Transverse colon (tissue), 4 donors: Measurements from ENCODE around the gene PCNP. TPM values are rescaled to one million over a fixed set of nuclear protein-coding genes. Genes with fewer than 3 reads are reported as not detected.
"Not testable (repeated sequence)": the region's sequence is repeated elsewhere in the genome, so short reads cannot be mapped to it uniquely, and the experiment has no call there.

ENCODE experiments used
- DNase-seq: peaks from one replicate; pipeline ENCODE4 v3.0.0-alpha.2; 2019
- H3K27ac ChIP-seq, 4 donors: fragments of 200-600 bp; sonication (generic); 2 replicates each; pipeline ENCODE4 v1.5.1; 2016 to 2018; ENCODE audit warnings: inconsistent platforms in 4 of 4
- H3K27me3 ChIP-seq: fragments of 200-600 bp; sonication (generic); 2 replicates; pipeline ENCODE4 v1.5.1; 2017; ENCODE audit warnings: inconsistent platforms
- H3K36me3 ChIP-seq, 4 donors: fragments of 200-600 bp; sonication (generic); 2 replicates each; pipeline ENCODE4 v1.5.1; 2017 to 2019; ENCODE audit warnings: inconsistent platforms in 4 of 4
- H3K4me1 ChIP-seq, 4 donors: fragments of 200-600 bp; sonication (generic); 2 replicates each; pipeline ENCODE4 v1.5.1; 2017 to 2020; ENCODE audit warnings: inconsistent platforms in 4 of 4
- H3K4me3 ChIP-seq, 4 donors: fragments of 200-600 bp; sonication (generic); 1 replicate in 1 of 4; 2 replicates in 3 of 4; pipeline versions ENCODE4 v1.5.1 to v1.6.1; 2017 to 2019; ENCODE audit warnings: inconsistent platforms in 4 of 4
- H3K9me3 ChIP-seq, 2 donors: fragments of 200-600 bp; sonication (generic); 2 replicates each; pipeline ENCODE4 v1.5.1; 2017 to 2019; ENCODE audit warnings: inconsistent platforms in 2 of 2
- EP300 ChIP-seq: sonication (generic); formaldehyde crosslinking; IDR thresholded peaks from one replicate; pipeline ENCODE4 v1.6.1; 2017; ENCODE audit warnings: antibody characterized with exemption, low read depth
- POLR2A ChIP-seq: fragments of 450-650 bp; IDR thresholded peaks from one replicate; pipeline ENCODE4 v1.6.1; 2016; ENCODE audit warnings: antibody characterized with exemption, mild to moderate bottlenecking, moderate library complexity
- POLR2AphosphoS5 ChIP-seq, 3 donors: sonication (generic); formaldehyde crosslinking; IDR thresholded peaks; one replicate each; pipeline ENCODE4 v1.6.1; 2016; ENCODE audit warnings: antibody characterized with exemption in 3 of 3
- WGBS, 2 donors: methylation state at CpG; one replicate each; pipeline ENCODE4 v1.1.5; 2018; ENCODE audit warnings: low coverage in 1 of 2; 5-methylcytosine and 5-hydroxymethylcytosine counted together
- in situ Hi-C, 4 donors: fragments of 200-750 bp; cut with MboI; loops; one replicate each; pipeline versions ENCODE4 v1.15.0 to v1.15.1; 2017; ENCODE audit warnings: low sequenced_read_pairs in 3 of 4, low pct_ligation_motif_present in 1 of 4, low pct_unique_long_range_greater_than_20kb in 1 of 4
- intact Hi-C: fragments of 100-400 bp; cut with DNase I; formaldehyde crosslinking; loops from one replicate; pipeline ENCODE4 v1.15.1; 2023; ENCODE audit warnings: low total_unique reads
- total RNA-seq, 4 donors: library from RNA; depleted of rRNA; stranded (reverse); fragments of >200 nt; gene quantifications; one replicate each; pipeline ENCODE4 v1.1.0, GENCODE V29; 2016
- TF ChIP-seq, protein P1 (sequence below), 5 experiments: fragments of 200-600 bp in 3 of 5; fragments of 450-650 bp in 2 of 5; sonication (generic) in 3 of 5; IDR thresholded peaks; 1 replicate in 2 of 5; 2 replicates in 3 of 5; pipeline ENCODE4 v1.5.1; 2016 to 2017; ENCODE audit warnings: antibody characterized with exemption in 5 of 5, inconsistent platforms in 3 of 5, mild to moderate bottlenecking in 2 of 5, moderate library complexity in 1 of 5

Gene PCNP
- total RNA-seq, 4 donors from 2014 or later: 55.7 to 95.7 (median 71.9) TPM

DNA sequence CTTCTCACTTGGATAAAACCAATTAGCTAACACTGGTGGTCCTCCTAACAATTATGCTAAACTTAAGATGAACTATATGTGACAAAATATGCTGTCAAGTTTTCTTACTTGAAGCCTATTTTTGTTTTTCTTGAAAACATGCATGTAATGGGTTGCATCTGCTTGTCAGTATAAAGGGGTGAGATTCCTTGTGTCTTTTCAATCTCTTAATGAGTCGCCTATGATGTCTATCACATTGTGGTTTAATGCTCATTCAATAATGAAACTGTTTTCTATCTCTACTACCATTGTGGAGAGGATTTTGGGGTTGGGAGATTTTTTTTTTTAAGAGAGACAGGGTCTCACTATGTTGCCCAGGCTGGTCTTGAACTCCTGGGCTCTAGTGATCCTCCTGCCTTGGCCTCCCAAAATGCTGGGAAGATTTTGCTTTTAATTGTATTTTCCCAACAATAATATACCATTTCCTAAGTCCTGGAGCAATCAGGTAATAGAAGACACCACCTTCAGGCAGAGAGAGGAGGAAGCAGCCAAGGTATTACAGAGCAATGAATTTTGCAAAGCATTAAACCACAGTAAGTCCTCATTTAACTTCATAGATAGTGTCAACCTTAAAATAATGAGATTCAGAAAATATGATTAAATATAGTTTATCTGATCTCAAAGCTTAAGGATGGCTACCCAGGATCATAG lies 29.7 kb upstream of the PCNP start:
- H3K27me3 ChIP-seq: no peaks in the 10 kb centered on the region
- H3K4me3 ChIP-seq: no peak overlapping the region
- TF ChIP-seq, protein P1, sequence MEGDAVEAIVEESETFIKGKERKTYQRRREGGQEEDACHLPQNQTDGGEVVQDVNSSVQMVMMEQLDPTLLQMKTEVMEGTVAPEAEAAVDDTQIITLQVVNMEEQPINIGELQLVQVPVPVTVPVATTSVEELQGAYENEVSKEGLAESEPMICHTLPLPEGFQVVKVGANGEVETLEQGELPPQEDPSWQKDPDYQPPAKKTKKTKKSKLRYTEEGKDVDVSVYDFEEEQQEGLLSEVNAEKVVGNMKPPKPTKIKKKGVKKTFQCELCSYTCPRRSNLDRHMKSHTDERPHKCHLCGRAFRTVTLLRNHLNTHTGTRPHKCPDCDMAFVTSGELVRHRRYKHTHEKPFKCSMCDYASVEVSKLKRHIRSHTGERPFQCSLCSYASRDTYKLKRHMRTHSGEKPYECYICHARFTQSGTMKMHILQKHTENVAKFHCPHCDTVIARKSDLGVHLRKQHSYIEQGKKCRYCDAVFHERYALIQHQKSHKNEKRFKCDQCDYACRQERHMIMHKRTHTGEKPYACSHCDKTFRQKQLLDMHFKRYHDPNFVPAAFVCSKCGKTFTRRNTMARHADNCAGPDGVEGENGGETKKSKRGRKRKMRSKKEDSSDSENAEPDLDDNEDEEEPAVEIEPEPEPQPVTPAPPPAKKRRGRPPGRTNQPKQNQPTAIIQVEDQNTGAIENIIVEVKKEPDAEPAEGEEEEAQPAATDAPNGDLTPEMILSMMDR (IDR thresholded peaks at IDR 0.05): no peak
- TF ChIP-seq POLR2AphosphoS5 (IDR thresholded peaks at IDR 0.05): no peak
- TF ChIP-seq POLR2A: no peak
- no peak for TF ChIP-seq EP300
- 63 to 67% methylated on average over 1 of the region's 1 CpG for WGBS, 2 donors
- H3K9me3 ChIP-seq: no peaks in the 10 kb centered on the region
- intact Hi-C loops (no loop called here), in situ Hi-C loops (no loop called here)
- H3K27ac ChIP-seq: no peak overlapping the region
- no peaks in the 10 kb centered on the region for H3K4me1 ChIP-seq
- H3K36me3 ChIP-seq: no peaks in the 10 kb centered on the region
- no peak for DNase-seq

DNA sequence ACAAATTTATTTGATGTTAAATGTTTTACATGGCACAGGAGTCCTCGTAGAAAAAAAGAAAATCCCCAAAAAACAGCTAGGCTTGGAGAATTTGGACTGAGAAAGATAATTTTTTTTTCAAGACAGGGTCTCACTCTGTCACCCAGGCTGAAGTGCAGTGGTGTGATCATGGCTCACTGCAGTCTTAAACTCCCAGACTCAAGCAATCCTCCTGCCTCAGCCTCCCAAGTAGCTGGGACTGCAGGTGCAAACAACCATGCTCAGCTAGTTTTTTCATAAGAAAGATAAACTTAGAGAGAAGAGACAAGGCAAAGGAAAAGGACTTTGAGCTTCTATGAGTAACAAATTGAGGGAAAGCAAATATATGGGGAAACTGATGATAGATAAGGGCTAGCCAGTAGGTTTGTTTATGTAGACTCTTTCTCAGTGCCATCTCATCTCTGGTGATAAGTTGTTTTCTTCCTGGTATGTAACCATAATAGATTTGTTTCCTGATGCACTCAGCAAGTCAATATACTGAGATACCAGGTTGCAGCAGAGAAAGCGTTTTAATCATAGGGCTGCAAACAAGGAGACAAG lies 25.4 kb upstream of the PCNP start:
- Histone ChIP-seq H3K27ac (no peak overlapping the region), H3K27me3 (no peaks in the 10 kb centered on the region), H3K4me3 (no peak overlapping the region), H3K4me1 (no peaks in the 10 kb centered on the region), H3K9me3 (no peaks in the 10 kb centered on the region), H3K36me3 (no peaks in the 10 kb centered on the region)
- in situ Hi-C loops (no loop called here), intact Hi-C loops (no loop called here)
- TF ChIP-seq POLR2A (no peak), POLR2AphosphoS5 (IDR thresholded peaks at IDR 0.05) (no peak), EP300 (no peak)
- TF ChIP-seq, protein P1 (IDR thresholded peaks at IDR 0.05): no peak
- WGBS, 2 donors: 49 to 77% methylated on average over 2 of the region's 2 CpGs
- DNase-seq: no peak

DNA sequence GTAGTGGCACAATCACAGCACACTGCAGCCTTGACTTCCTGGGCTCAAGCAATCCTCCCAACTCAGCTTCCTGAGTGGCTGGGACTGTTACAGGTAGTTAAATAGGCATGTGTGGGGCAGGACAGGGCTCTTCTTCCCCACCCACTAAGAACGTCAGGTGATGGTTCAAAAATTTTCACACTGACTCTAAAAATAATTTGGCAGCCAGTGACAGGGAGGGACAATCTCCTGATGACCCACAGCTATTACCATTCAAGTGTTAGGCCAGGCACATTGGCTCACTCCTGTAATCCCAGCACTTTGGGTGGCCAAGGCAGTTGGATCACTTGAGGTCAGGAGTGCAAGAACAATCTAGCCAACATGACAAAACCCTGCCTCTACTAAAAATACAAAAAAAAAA lies 24.5 kb upstream of the PCNP start:
- no peaks in the 10 kb centered on the region for H3K9me3 ChIP-seq

DNA sequence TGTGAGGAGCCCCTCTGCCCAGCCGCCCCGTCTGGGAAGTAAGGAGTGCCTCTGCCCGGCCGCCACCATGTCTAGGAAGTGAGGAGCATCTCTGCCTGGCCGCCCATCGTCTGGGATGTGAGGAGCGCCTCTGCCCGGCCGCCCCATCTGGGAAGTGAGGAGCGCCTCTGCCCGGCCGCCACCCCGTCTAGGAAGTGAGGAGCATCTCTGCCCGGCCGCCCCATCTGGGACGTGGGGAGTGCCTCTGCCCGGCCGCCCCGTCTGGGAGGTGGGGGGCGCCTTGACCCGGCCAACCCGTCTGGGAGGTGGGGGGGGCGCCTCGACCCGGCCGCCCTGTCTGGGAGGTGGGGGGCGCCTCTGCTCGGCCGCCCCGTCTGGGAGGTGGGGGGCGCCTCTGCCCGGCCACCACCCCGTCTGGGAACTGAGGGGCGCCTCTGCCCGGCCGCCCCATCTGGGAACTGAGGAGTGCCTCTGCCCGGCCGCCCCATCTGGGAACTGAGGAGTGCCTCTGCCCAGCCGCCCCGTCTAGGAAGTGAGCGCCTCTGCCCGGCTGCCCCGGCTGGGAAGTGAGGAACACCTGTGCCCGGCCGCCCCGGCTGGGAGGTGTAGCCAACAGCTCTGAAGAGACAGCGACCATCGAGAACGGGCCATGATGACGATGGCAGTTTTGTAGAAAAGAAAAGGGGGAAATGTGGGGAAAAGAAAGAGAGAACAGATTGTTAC lies 22.5 kb upstream of the PCNP start:
- H3K9me3 ChIP-seq, DNase-seq, H3K4me3 ChIP-seq, in situ Hi-C loops, H3K27ac ChIP-seq, H3K27me3 ChIP-seq, H3K4me1 ChIP-seq, intact Hi-C loops, H3K36me3 ChIP-seq: not testable (repeated sequence)
- WGBS, 2 donors: 91 to 95% methylated on average over 4 to 32 of the region's 50 CpGs

More for the DNA sequence above, 24.5 kb upstream of the PCNP start:
- H3K27ac ChIP-seq: no peak overlapping the region
- intact Hi-C loops: no loop called here
- 80% methylated on average over 1 of the region's 1 CpG; no CpG with 5 or more reads in 1 of the 2 donors for whole genome bisulfite sequencing, 2 donors
- H3K4me1 ChIP-seq: no peaks in the 10 kb centered on the region
- no peak for TF ChIP-seq POLR2AphosphoS5 (IDR thresholded peaks at IDR 0.05)
- TF ChIP-seq, protein P1 (IDR thresholded peaks at IDR 0.05): no peak
- no peak for TF ChIP-seq POLR2A
- H3K4me3 ChIP-seq: no peak overlapping the region
- in situ Hi-C loops: no loop called here
- H3K36me3 ChIP-seq: no peaks in the 10 kb centered on the region
- H3K27me3 ChIP-seq: no peaks in the 10 kb centered on the region
- DNase-seq: no peak

DNA sequence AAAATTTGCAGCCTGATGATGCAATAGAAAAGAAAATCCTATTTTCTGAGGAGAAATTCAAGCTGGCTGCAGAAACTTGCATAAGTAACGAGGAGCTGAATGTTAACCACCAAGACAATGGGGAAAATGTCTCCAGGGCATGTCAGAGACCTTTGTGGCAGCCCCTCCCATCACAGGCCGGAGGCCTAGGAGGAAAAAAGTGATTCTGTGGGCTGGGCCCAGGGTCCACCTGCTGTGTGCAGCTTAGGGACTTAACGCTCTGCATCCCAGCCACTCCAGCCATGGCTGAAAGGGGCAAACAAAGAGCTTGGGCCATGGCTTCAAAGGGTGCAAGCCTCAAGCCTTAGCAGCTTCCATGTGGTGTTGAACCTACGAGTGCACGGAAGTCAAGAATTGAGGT lies 20.6 kb upstream of the PCNP start:
- DNase-seq, H3K9me3 ChIP-seq, in situ Hi-C loops, intact Hi-C loops, H3K27ac ChIP-seq, H3K4me1 ChIP-seq, H3K36me3 ChIP-seq, H3K4me3 ChIP-seq: not testable (repeated sequence)
- 67 to 80% methylated on average over 4 to 5 of the region's 5 CpGs for WGBS, 2 donors
- peaks cover 18% of the 10 kb centered on the region for H3K27me3 ChIP-seq
